ENCODE results near the gene RPTOR. TPM values are rescaled to one million over a fixed set of nuclear protein-coding genes. Genes with fewer than 3 reads are reported as not detected.

RPTOR gene
- total RNA-seq, 3 donors from 2014 or later: 76.1 to 98.3 (median 89.5) TPM

DNA sequence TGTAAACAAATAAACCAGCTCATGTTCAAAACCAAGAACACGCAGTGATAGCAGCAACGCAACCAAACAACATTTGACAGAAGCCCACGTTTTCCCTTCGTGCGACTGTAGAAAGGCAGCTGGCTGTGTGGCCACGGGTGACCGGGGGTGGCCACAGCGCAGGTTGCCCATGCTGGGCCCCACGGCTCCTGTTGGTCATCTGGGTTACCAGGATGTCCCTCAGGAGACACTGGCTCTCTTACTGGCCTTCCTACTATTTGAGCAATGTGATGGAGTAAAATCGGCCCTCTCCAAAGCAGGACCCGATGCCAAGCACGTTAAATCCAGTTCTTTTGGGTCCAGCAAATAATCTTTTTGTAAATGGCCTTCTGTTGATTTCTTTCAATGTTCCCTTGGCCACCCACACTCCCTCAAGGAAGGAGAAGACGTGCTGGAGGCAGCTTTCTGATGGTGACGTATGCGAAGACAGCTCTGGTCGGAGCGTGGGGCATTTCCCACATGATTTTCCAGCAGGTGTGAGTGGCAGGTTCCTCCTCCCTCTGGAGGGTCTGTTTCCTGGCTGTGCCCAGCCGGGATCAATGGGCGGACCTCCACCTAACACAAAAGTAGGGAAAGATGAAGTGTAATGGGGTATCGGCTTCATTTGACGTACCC is 303.9 kb downstream of the RPTOR start:
- DNase-seq: no peak
- no peak overlapping the region for H3K4me3 Mint-ChIP-seq

DNA sequence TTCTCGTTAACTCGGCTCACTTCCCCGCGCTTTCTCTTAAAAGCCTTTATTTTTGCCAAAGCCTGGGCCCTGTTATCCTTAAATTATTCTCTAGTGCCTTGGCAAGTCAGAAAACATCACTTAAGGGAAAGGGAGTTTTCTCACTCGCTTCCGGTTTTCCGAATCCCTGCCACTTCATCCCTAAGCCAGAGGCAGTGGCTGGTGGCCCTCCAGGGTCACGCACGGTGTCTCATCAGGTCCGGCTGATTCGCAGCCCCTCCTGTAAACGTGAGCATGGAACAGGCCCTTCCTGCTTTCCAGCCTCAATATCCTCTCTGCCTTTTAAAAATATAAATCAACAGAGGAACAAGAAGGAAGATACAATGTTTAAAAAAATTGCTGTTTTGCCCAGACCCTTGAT is 304.5 kb downstream of the RPTOR start:
- no peak for ATAC-seq
- Mint-ChIP-seq H3K4me3 (no peak overlapping the region), H3K27me3 (ENCODE audit: low read depth) (no peaks in the 10 kb centered on the region), H3K9me3 (no peaks in the 10 kb centered on the region), H3K36me3 (ENCODE audit: insufficient read depth) (peaks cover 36% of the 10 kb centered on the region), H3K4me1 (ENCODE audit: low read depth) (peaks cover 58% of the 10 kb centered on the region)
- DNase-seq: no peak

More for the DNA sequence above, 303.9 kb downstream of the RPTOR start:
- Mint-ChIP-seq H3K27me3 (ENCODE audit: low read depth) (no peaks in the 10 kb centered on the region), H3K9me3 (no peaks in the 10 kb centered on the region), H3K4me1 (ENCODE audit: low read depth) (peaks cover 58% of the 10 kb centered on the region), H3K36me3 (ENCODE audit: insufficient read depth) (peaks cover 36% of the 10 kb centered on the region)
- no peak for ATAC-seq

DNA sequence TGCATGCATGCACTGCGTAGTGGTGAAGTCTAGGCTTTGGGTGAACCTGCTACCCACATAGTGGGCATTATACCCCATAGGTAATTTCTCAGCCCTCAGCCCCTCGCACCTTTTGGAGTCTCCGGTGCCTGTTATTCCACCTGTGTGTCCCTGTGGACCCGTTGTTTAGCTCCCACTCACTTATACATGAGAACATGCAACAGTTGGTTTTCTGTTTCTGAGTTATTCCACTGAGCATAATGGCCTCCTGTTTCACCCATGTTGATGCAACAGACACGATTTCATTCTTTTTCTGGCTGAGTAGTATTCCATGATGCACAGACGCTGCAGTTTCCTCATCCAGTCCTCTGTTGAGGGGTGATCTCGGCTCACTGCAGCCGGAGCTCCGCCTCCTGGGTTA is 305.5 kb downstream of the RPTOR start:
- Mint-ChIP-seq H3K9me3 (no peaks in the 10 kb centered on the region), H3K4me1 (ENCODE audit: low read depth) (peaks cover 60% of the 10 kb centered on the region), H3K4me3 (no peak overlapping the region), H3K27me3 (ENCODE audit: low read depth) (no peaks in the 10 kb centered on the region), H3K36me3 (ENCODE audit: insufficient read depth) (peaks cover 36% of the 10 kb centered on the region)
- DNase-seq: no peak
- no peak for ATAC-seq

DNA sequence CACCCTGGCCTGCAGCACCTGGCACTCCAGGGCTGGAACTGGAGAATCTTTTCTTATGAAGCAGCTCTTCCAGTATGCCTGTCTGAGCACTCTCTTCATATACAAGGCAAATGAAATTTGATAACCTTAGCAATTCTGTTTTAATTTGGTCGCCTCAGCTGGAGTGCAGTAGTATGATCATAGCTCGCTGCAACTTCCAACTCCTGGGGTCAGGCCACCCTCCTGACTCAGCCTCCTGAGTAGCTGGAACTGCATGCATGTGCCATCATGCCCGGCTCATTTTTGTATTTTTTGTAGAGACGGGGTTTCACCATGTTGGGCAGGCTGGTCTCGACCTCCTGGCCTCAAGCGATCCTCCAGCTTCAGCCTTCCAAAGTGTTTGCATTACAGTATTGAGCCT is 306.2 kb downstream of the RPTOR start:
- Mint-ChIP-seq H3K9me3 (no peaks in the 10 kb centered on the region), H3K27me3 (ENCODE audit: low read depth) (no peaks in the 10 kb centered on the region), H3K4me1 (ENCODE audit: low read depth) (peaks cover 61% of the 10 kb centered on the region), H3K36me3 (ENCODE audit: insufficient read depth) (peaks cover 36% of the 10 kb centered on the region), H3K4me3 (no peak overlapping the region)
- DNase-seq (no peak), ATAC-seq (no peak)

DNA sequence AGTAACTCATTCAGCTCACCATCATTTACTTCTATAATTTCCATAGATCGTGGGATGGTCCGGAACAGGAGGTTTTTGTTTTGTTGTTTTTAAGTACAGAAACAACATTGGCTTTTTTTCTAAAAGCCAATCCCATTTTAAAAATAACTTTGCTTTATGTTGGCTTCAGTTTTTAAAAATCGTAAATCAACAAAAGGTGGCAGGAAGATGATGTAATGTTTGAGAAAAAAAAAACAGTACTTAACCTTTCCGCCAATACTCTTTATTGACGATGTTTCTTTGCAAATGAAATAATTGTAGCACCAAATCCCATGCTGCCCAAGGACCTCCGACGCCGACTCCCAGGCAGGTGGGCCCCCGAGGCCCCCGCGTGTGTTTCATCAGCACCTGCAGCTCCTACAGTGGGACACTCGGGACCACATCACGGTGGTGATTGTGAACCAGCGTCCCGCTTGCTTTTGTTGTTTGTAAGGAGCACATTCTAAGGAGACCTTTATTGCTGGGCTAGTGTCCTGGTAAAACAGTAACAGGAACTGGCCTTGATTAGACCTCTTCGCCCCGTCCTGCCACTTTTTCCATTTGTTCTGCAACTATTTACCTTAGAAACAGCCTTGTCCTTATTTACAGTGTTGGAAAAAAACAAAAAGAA is 306.8 kb downstream of the RPTOR start:
- no peaks in the 10 kb centered on the region for H3K27me3 Mint-ChIP-seq (ENCODE audit: low read depth)
- H3K36me3 Mint-ChIP-seq (ENCODE audit: insufficient read depth): peaks cover 38% of the 10 kb centered on the region
- no peak for DNase-seq
- ATAC-seq: no peak
- no peaks in the 10 kb centered on the region for H3K9me3 Mint-ChIP-seq
- peaks cover 63% of the 10 kb centered on the region for H3K4me1 Mint-ChIP-seq (ENCODE audit: low read depth)
- no peak overlapping the region for H3K4me3 Mint-ChIP-seq

DNA sequence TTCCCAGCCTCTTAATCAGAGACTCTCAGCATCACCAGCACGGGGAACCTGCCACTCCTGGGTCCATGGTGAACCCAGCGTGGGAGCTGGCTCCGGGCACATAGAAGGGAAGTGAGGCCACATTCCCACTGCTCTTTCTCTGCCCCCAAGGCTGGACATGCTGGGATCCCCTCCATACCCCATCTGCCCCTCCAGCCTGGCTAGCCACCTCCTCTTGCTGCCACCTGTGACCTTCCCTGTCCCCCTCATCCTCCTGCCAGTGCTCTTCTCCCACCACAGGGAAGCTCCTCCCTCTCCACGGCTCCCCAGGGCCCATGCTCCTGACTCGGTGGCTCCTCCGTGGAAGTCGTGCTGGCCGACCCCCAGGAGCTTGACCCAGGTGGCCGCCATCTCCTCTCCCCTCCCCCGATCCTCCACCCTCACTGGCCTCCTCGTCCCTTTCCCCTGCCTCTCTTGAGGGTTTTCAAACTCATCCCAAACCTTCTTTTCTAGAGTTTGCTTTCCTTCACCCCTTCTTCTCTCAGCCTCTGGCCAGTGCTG is 307.9 kb downstream of the RPTOR start:
- DNase-seq (no peak), ATAC-seq (no peak)
- Mint-ChIP-seq H3K4me3 (no peak overlapping the region), H3K36me3 (ENCODE audit: insufficient read depth) (peaks cover 32% of the 10 kb centered on the region), H3K9me3 (no peaks in the 10 kb centered on the region), H3K27me3 (ENCODE audit: low read depth) (no peaks in the 10 kb centered on the region), H3K4me1 (ENCODE audit: low read depth) (peaks cover 62% of the 10 kb centered on the region)

DNA sequence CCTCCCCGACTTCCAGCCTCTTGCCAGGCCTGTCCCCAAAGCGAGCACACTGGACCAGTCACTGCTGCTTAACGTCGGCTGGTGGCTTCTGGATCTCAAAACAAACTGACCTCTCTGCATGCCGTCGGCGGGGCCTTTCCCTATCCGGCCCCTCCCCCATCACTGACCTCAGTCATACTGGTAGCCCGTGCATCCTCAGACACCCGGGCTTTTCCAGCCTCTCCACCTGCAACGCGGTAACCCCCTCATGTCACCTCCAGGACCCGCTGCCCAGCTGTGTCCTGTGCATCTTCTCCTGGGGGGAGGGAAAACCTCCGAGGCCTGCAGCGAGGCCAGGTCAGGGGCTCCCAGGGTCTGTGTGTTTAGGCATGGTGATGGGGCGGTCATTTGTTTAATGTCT is 308.4 kb downstream of the RPTOR start:
- ATAC-seq: no peak
- H3K36me3 Mint-ChIP-seq (ENCODE audit: insufficient read depth): peaks cover 31% of the 10 kb centered on the region

DNA sequence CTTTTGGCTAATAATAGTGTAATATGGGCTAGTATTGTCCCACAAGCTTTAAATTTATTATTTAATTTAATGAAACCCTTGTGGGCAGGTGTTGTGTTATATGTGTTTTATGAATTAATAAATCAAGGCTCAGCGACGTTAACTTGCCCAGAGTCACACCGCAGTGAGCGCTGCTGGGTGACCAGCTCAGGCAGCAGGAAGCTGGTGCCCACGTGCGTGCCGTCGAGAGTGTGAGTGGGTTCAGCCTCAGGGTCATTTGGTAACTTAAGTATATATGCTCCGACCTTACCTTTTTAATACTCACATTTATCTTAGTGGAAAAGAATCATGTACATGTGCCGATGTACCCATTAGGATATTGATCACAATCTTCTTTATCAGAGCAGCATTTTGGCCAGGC is 309.6 kb downstream of the RPTOR start:
- no peak overlapping the region for H3K4me3 Mint-ChIP-seq
- peaks cover 34% of the 10 kb centered on the region for H3K36me3 Mint-ChIP-seq (ENCODE audit: insufficient read depth)
- peaks cover 61% of the 10 kb centered on the region for H3K4me1 Mint-ChIP-seq (ENCODE audit: low read depth)
- H3K9me3 Mint-ChIP-seq: no peaks in the 10 kb centered on the region
- no peak for ATAC-seq
- H3K27me3 Mint-ChIP-seq (ENCODE audit: low read depth): no peaks in the 10 kb centered on the region
- no peak for DNase-seq

More for the DNA sequence above, 308.4 kb downstream of the RPTOR start:
- DNase-seq: no peak
- peaks cover 61% of the 10 kb centered on the region for H3K4me1 Mint-ChIP-seq (ENCODE audit: low read depth)
- H3K4me3 Mint-ChIP-seq: no peak overlapping the region
- H3K27me3 Mint-ChIP-seq (ENCODE audit: low read depth): no peaks in the 10 kb centered on the region
- no peaks in the 10 kb centered on the region for H3K9me3 Mint-ChIP-seq

DNA sequence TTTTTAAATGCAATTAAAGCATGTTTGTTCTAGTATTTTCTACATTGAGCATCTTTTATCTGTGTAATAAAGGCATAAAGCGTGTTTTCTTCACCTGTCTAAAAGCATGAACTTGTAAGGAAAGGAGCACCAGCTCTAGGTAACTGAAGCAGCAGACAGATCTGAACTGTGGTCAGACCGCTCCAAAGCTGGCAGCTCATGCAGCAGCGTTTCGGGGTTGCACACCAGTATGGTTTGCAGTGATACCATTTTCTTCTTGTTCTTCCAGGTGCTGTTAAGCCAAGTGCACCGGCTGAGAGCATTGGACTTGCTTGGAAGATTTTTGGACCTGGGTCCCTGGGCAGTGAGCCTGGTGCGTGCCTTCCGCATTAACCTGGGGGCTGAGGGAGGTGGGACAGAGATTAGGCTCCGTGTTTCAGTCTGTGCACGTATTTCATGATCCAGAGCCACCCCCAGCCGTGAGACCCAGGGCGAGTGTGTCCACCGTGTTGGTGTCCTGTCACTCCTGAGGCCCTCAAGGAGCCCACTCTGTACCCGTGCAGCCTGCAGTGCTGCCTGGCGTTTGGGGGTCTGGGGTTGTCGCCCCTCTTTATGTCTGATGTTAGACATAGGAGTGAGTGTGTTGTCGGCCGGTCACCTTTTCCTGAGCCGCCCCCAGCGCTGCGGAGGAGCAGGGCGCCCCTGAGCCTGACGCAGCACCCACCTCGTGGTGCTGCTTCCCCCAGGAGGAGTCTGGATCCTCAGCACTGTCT is 310.7 kb downstream of the RPTOR start:
- Mint-ChIP-seq H3K27me3 (ENCODE audit: low read depth) (no peaks in the 10 kb centered on the region), H3K4me3 (no peak overlapping the region), H3K9me3 (no peaks in the 10 kb centered on the region), H3K4me1 (ENCODE audit: low read depth) (peaks cover 58% of the 10 kb centered on the region), H3K36me3 (ENCODE audit: insufficient read depth) (peaks cover 27% of the 10 kb centered on the region)
- ATAC-seq (no peak), DNase-seq (no peak)

DNA sequence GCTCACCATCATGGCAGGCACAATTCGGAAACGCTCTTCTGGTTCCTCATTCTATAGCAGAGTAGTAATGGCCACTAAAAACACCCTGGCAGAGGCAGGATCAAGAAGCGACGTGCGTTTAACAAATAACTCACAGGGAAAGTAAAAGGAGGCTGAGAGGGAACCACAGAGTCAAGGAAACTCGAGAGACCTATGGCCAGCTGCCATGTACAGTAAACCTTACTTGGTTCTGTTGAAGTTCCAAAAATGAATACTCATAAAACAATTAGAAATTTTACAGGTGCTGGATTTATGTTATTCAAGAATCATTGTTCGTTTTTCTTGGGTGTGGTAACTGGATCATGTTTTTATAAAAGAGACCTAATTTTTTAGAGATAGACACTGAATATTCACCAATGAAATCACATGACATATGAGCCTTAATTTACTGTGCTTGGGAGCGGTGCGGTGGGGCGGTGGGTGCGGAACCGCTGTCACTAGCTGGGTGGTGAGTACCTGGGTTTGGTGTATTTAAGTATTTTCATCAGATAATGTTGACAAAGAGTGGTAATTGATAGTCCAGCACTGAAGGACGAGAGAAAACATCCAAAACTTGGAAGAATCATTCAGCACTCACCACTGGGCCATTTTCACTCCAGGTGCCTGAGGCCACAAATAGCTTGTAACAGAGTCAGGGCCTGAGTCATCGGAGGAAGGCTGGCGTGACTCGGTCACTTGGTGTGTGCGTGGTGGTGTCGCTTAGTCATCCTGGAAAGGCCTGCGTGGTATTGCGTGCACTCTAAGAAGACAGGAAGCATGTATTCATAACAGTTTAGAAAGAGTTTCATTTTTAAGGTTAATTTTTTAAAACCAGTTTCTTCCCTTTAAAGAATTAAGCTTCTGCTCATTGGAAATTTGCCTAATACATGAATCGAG is 311.6 kb downstream of the RPTOR start:
- Mint-ChIP-seq H3K27me3 (ENCODE audit: low read depth) (no peaks in the 10 kb centered on the region), H3K4me1 (ENCODE audit: low read depth) (peaks cover 63% of the 10 kb centered on the region), H3K36me3 (ENCODE audit: insufficient read depth) (peaks cover 30% of the 10 kb centered on the region), H3K9me3 (no peaks in the 10 kb centered on the region), H3K4me3 (peak overlapping the region; percentile 31)
- DNase-seq (peak; percentile 76), ATAC-seq (peak; percentile 99)

DNA sequence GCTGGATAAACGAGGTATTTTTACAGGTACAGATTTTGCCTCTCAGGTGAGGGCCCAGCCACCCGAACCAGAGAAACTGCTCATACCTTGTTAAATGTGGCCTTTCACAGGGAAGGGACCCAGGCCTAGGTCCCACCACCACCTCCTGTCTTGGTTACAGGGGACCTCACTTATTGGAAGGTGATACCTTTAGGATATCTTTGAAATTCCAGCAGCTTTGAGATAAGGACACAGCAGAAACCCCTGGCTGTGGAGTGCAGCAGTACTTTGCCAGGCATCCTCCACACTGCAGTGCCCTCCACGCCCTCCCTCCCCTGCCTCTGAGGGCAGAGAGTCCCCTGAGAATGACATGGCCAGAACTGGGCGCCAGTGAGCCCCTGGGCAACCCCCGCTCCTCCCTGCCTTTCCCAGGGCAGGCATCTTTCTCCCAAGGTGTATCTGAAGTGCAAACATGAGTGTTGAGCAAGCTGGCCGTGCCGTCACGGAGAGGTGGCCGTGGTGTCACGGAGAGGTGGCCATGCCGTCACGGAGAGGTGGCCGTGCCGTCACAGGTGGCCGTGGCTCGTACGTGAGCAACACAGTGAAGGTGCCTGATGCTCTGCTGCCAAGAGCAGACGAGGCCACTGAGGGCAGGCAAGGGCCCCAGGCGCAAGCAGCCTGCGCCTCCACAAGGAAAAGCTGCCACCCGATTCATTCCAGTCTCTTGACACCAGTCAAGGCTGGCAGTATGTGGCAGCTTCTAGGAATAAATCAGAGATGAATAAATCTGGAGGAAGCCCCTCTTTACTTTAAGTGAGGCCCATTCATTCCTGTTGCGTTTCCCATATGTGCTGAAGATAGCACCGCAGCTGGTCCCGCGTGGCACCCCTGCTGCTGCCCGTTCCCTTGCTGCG is 312.5 kb downstream of the RPTOR start:
- Mint-ChIP-seq H3K27me3 (ENCODE audit: low read depth) (no peaks in the 10 kb centered on the region), H3K9me3 (no peaks in the 10 kb centered on the region), H3K4me3 (peak overlapping the region; percentile 31), H3K4me1 (ENCODE audit: low read depth) (peaks cover 68% of the 10 kb centered on the region), H3K36me3 (ENCODE audit: insufficient read depth) (peaks cover 32% of the 10 kb centered on the region)
- ATAC-seq (peak; percentile 22 to 29), DNase-seq (no peak)

DNA sequence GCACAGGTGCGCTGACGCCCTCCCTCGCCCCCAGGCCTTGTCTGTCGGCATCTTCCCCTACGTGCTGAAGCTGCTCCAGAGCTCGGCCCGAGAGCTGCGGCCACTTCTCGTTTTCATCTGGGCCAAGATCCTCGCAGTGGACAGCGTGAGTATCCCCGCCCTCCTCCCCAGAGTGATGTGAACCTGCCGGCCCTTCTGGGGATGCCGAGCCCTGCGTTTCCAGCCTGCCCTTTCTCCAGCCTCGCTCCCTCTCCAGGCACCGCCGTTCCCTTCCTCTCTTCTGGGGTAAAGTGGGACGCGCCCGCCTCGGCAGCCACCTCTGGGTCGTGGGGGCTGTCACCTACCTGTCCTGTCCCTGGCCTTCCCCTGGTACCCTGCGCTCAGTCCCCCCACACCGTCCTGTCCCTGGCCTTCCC is 313.1 kb downstream of the RPTOR start:
- no peak overlapping the region for H3K4me3 Mint-ChIP-seq
- no peaks in the 10 kb centered on the region for H3K27me3 Mint-ChIP-seq (ENCODE audit: low read depth)
- H3K36me3 Mint-ChIP-seq (ENCODE audit: insufficient read depth): peaks cover 32% of the 10 kb centered on the region
- no peaks in the 10 kb centered on the region for H3K9me3 Mint-ChIP-seq
- DNase-seq (no peak), ATAC-seq (no peak)
- H3K4me1 Mint-ChIP-seq (ENCODE audit: low read depth): peaks cover 65% of the 10 kb centered on the region

Data from activated T-cell treated with anti-CD3 and anti-CD28 coated beads, Interleukin-2, amount 50 U/mL, for 4 hours (primary cell).